GM20000 (cell line): Measurements from ENCODE around the gene CHRNA4.

ENCODE experiments used
- DNase-seq: peaks from one replicate; pipeline ENCODE4 v3.0.0; 2012; ENCODE audit warnings: low spot score
- CTCF ChIP-seq: IDR thresholded peaks from 2 replicates; pipeline ENCODE4 v1.5.1; 2012; ENCODE audit warnings: mild to moderate bottlenecking, control low read depth; ENCODE audit errors: extremely low read depth, missing control alignments

The CHRNA4 gene

GRCh38 chr20:63348828-63349515 is 12.2 kb downstream of the CHRNA4 start:
- DNase-seq: no peak
- TF ChIP-seq CTCF: no peak

GRCh38 chr20:63347950-63348827 is 13.0 kb downstream of the CHRNA4 start:
- no peak for TF ChIP-seq CTCF
- DNase-seq: no peak

GRCh38 chr20:63347081-63347741 is 13.9 kb downstream of the CHRNA4 start:
- no peak for TF ChIP-seq CTCF
- DNase-seq: no peak

GRCh38 chr20:63346131-63347080 is 14.7 kb downstream of the CHRNA4 start:
- no peak for DNase-seq
- no peak for TF ChIP-seq CTCF

GRCh38 chr20:63345328-63346100 is 15.6 kb downstream of the CHRNA4 start:
- DNase-seq: no peak
- TF ChIP-seq CTCF: no peak

- DNase-seq: no peak
- TF ChIP-seq CTCF: no peak
Observed at GRCh38 chr20:63344616-63345327, 16.4 kb downstream of the CHRNA4 start.
